Measurements from ENCODE around the gene SLC35A5.

DNA sequence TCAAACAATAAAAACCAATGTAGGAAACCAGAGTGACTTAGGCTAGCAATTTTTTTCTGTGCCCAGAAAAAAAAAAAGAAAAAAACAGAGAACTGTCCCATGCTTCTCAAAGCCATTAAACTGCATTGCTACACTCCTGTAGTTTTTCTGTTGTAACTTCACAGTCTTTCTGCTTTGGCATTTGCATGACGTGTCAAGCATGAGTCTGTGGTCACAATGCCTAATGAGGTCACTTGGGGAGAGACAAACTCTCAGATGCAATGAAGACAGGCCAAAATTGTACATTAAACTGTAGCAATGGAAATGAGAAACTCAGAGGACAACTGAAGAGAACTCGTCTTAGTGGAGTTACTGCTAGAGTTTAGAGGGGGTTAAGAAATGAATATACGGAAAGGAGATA is 48.3 kb downstream of the SLC35A5 start:
- TF ChIP-seq TEAD4 (CRISPR knock-in tag; IDR thresholded peaks at IDR 0.05) (no peak), NR2C2 (CRISPR knock-in tag; IDR thresholded peaks at IDR 0.05) (no peak), SMAD4 (CRISPR knock-in tag; IDR thresholded peaks at IDR 0.05) (no peak), RELA (CRISPR knock-in tag; IDR thresholded peaks at IDR 0.05; ENCODE audit: borderline replicate concordance) (no peak)
- TF ChIP-seq, protein P1, sequence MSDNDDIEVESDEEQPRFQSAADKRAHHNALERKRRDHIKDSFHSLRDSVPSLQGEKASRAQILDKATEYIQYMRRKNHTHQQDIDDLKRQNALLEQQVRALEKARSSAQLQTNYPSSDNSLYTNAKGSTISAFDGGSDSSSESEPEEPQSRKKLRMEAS (CRISPR knock-in tag; IDR thresholded peaks at IDR 0.05), result no peak
- TF ChIP-seq, protein P2, sequence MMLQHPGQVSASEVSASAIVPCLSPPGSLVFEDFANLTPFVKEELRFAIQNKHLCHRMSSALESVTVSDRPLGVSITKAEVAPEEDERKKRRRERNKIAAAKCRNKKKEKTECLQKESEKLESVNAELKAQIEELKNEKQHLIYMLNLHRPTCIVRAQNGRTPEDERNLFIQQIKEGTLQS (CRISPR knock-in tag; conservative IDR thresholded peaks at IDR 0.05), result no peak
- TF ChIP-seq, protein P3, sequence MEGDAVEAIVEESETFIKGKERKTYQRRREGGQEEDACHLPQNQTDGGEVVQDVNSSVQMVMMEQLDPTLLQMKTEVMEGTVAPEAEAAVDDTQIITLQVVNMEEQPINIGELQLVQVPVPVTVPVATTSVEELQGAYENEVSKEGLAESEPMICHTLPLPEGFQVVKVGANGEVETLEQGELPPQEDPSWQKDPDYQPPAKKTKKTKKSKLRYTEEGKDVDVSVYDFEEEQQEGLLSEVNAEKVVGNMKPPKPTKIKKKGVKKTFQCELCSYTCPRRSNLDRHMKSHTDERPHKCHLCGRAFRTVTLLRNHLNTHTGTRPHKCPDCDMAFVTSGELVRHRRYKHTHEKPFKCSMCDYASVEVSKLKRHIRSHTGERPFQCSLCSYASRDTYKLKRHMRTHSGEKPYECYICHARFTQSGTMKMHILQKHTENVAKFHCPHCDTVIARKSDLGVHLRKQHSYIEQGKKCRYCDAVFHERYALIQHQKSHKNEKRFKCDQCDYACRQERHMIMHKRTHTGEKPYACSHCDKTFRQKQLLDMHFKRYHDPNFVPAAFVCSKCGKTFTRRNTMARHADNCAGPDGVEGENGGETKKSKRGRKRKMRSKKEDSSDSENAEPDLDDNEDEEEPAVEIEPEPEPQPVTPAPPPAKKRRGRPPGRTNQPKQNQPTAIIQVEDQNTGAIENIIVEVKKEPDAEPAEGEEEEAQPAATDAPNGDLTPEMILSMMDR (IDR thresholded peaks at IDR 0.05), result no peak
